Kidney (tissue), 14 donors: ENCODE data around the gene CPNE2. TPM values are rescaled to one million over a fixed set of nuclear protein-coding genes. Genes with fewer than 3 reads are reported as not detected.
"Not testable (repeated sequence)": the region's sequence is repeated elsewhere in the genome, so short reads cannot be mapped to it uniquely, and the experiment has no call there.

Source experiments
- DNase-seq, 5 donors: peaks; one replicate each; pipeline ENCODE4 v3.0.0-alpha.2; 2013 to 2020
- FAIRE-seq: peaks from 2 replicates; lab custom pipeline; 2012; peaks lifted over from hg19 to GRCh38; lab: Jason Lieb, UNC
- H3K27ac ChIP-seq, 2 donors: one replicate each; pipeline ENCODE4 v1.7.0; 2013; ENCODE audit warnings: low read depth in 2 of 2, low read length in 2 of 2, inconsistent platforms in 1 of 2
- H3K27me3 ChIP-seq: one replicate; pipeline ENCODE4 v1.7.1; 2013; ENCODE audit warnings: low read length, inconsistent platforms; ENCODE audit not compliant: control insufficient read depth, insufficient read depth
- H3K36me3 ChIP-seq, 3 donors: one replicate each; pipeline versions ENCODE4 v1.7.0 to v1.7.1; 2013; ENCODE audit warnings: low read length in 3 of 3, control low read depth in 1 of 3, inconsistent platforms in 1 of 3; ENCODE audit not compliant: insufficient read depth in 3 of 3, control insufficient read depth in 2 of 3
- H3K4me1 ChIP-seq, 3 donors: one replicate each; pipeline versions ENCODE4 v1.7.0 to v1.7.1; 2013; ENCODE audit warnings: low read length in 3 of 3, inconsistent platforms in 1 of 3, low read depth in 1 of 3; ENCODE audit not compliant: control insufficient read depth in 2 of 3, insufficient read depth in 2 of 3
- H3K4me3 ChIP-seq, 3 donors: one replicate each; pipeline versions ENCODE4 v1.7.0 to v1.8.1; 2013; ENCODE audit warnings: low read length in 3 of 3, control low read depth in 1 of 3, inconsistent platforms in 1 of 3
- H3K9ac ChIP-seq, 3 donors: one replicate each; pipeline versions ENCODE4 v1.7.0 to v1.7.1; 2013; ENCODE audit warnings: low read length in 3 of 3, control low read depth in 1 of 3, inconsistent platforms in 1 of 3
- H3K9me3 ChIP-seq, 3 donors: one replicate each; pipeline versions ENCODE4 v1.7.0 to v1.7.1; 2013; ENCODE audit warnings: low read length in 3 of 3, control low read depth in 1 of 3, inconsistent platforms in 1 of 3; ENCODE audit not compliant: control insufficient read depth in 2 of 3, insufficient read depth in 1 of 3
- CTCF ChIP-seq: IDR thresholded peaks from 3 replicates; pipeline ENCODE4 v1.5.1; 2012; ENCODE audit warnings: mild to moderate bottlenecking, moderate library complexity, borderline replicate concordance; ENCODE audit not compliant: insufficient read depth; ENCODE audit errors: extremely low read depth
- intact Hi-C: fragments of 100-400 bp; cut with DNase I; formaldehyde crosslinking; loops from one replicate; pipeline ENCODE4 v1.11.1; 2022
- polyA plus RNA-seq: library from polyadenylated mRNA; stranded (reverse); fragments of 350-450 nt; fragmentation: Illumina TruSeq; extraction: RNeasy Lipid Tissue Mini Kit (QIAGEN cat#74804); gene quantifications from one replicate; pipeline ENCODE4 v1.2.3, GENCODE V29; 2014; ENCODE audit warnings: low read depth, low replicate concordance; ENCODE audit not compliant: insufficient read depth
- total RNA-seq: library from RNA; stranded (reverse); fragmentation: NEBNext Ultra II Directional; extraction: Animal tissue kit (Norgen Biotek cat#: 25700); gene quantifications from one replicate; pipeline ENCODE4 v1.2.1, GENCODE V29; 2021
- donor health status: control.
- donor health status: control.
- donor health status: control.
- donor health status: control.
- donor health status: control.
- donor health status: DM: yes; HTN: yes; CAD: no.
- donor health status: Normal renal cell carcinoma (clear cell type).

The CPNE2 gene
- total and polyA plus RNA-seq, 2 donors from 2014 or later = 24.1 to 33.1 TPM

GRCh38 chr16:57069635-57070370, 22.6 kb upstream of the CPNE2 start:
- no peaks in the 10 kb centered on the region for H3K4me1 ChIP-seq
- no peak for TF ChIP-seq CTCF
- no peak overlapping the region for H3K9ac ChIP-seq
- H3K9me3 ChIP-seq = no peaks in the 10 kb centered on the region
- H3K4me3 ChIP-seq = no peak overlapping the region
- DNase-seq = no peak
- intact Hi-C loops = no loop called here
- no peaks in the 10 kb centered on the region for H3K27me3 ChIP-seq
- peaks cover 0 to 2% (median 0%) of the 10 kb centered on the region in 3 donors for H3K36me3 ChIP-seq
- no peak for FAIRE-seq
- no peak overlapping the region for H3K27ac ChIP-seq

- Histone ChIP-seq H3K36me3 (peaks cover 0 to 2% (median 0%) of the 10 kb centered on the region in 3 donors), H3K27ac (no peak overlapping the region), H3K4me1 (no peaks in the 10 kb centered on the region), H3K9me3 (no peaks in the 10 kb centered on the region), H3K27me3 (no peaks in the 10 kb centered on the region), H3K4me3 (no peak overlapping the region), H3K9ac (no peak overlapping the region)
- no peak for TF ChIP-seq CTCF
- no peak for FAIRE-seq
- DNase-seq = no peak
- intact Hi-C loops = no loop called here
These were observed 22.0 kb upstream of the CPNE2 start for GRCh38 chr16:57070424-57070823.

GRCh38 chr16:57071081-57071732, 21.2 kb upstream of the CPNE2 start:
- H3K9me3 ChIP-seq, FAIRE-seq, H3K4me3 ChIP-seq, H3K36me3 ChIP-seq, H3K4me1 ChIP-seq, H3K9ac ChIP-seq, DNase-seq, H3K27me3 ChIP-seq, H3K27ac ChIP-seq, intact Hi-C loops: not testable (repeated sequence)

- DNase-seq (peak in 2 of 5 donors; percentile 27 to 53), FAIRE-seq (no peak)
- H3K36me3 ChIP-seq = peaks cover 0 to 2% (median 0%) of the 10 kb centered on the region in 3 donors
- intact Hi-C loops = no loop called here
- no peaks in the 10 kb centered on the region for H3K27me3 ChIP-seq
- no peak overlapping the region for H3K27ac ChIP-seq
- no peak for TF ChIP-seq CTCF
- no peak overlapping the region for H3K9ac ChIP-seq
- no peaks in the 10 kb centered on the region for H3K4me1 ChIP-seq
- H3K4me3 ChIP-seq = no peak overlapping the region
- H3K9me3 ChIP-seq = no peaks in the 10 kb centered on the region
These were observed 20.4 kb upstream of the CPNE2 start for GRCh38 chr16:57071831-57072582.
